ENCODE results near the gene NOC2L.

DNA sequence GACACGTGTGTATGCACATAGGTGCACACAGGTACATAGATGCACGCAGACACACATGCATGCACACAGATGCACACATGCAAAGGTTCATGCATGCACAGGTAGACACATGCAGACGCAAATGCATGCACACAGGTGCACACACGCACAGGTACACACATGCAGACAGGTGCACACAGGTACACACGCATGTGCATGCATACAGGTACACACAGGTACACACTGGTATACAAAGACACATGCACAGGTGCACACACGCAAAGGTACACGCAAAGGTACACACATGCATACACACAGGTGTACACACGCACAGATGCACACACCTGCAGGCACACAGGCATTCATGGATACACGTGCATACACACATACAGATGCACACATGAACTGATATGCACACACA is 8.8 kb downstream of the NOC2L start:
- TF ChIP-seq POLR2AphosphoS5 (IDR thresholded peaks at IDR 0.05) (no peak), EP300 (IDR thresholded peaks at IDR 0.05) (no peak), POLR2A (IDR thresholded peaks at IDR 0.05) (no peak)
- TF ChIP-seq, protein P1, sequence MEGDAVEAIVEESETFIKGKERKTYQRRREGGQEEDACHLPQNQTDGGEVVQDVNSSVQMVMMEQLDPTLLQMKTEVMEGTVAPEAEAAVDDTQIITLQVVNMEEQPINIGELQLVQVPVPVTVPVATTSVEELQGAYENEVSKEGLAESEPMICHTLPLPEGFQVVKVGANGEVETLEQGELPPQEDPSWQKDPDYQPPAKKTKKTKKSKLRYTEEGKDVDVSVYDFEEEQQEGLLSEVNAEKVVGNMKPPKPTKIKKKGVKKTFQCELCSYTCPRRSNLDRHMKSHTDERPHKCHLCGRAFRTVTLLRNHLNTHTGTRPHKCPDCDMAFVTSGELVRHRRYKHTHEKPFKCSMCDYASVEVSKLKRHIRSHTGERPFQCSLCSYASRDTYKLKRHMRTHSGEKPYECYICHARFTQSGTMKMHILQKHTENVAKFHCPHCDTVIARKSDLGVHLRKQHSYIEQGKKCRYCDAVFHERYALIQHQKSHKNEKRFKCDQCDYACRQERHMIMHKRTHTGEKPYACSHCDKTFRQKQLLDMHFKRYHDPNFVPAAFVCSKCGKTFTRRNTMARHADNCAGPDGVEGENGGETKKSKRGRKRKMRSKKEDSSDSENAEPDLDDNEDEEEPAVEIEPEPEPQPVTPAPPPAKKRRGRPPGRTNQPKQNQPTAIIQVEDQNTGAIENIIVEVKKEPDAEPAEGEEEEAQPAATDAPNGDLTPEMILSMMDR (IDR thresholded peaks at IDR 0.05): no peak
